Endothelial cell of umbilical vein (primary cell): ENCODE measurements around the gene BCS1L.
A peak's percentile ranks its signal among the peaks of the same experiment; 100 is the strongest.

Experiments used
- EZH2 ChIP-seq: IDR thresholded peaks from 2 replicates; pipeline ENCODE4 v1.6.1; 2012; ENCODE audit warnings: borderline replicate concordance, low read depth, mild to moderate bottlenecking, moderate library complexity, low read length, inconsistent platforms; ENCODE audit not compliant: severe bottlenecking
- GATA2 ChIP-seq: IDR thresholded peaks from 2 replicates; pipeline ENCODE4 v1.7.0; 2011; ENCODE audit warnings: low read depth, mild to moderate bottlenecking, moderate library complexity, mixed read lengths, low read length; ENCODE audit not compliant: insufficient read length, insufficient read depth
- JUN ChIP-seq: IDR thresholded peaks from 2 replicates; pipeline ENCODE4 v1.6.1; 2011; ENCODE audit warnings: borderline replicate concordance, low read depth; ENCODE audit not compliant: insufficient read length, insufficient read depth
- POLR2A ChIP-seq: IDR thresholded peaks from 2 replicates; pipeline ENCODE4 v1.6.1; 2012; ENCODE audit warnings: low read depth, mild to moderate bottlenecking, control low read depth, low read length
- POLR2AphosphoS5 ChIP-seq: IDR thresholded peaks from 2 replicates; pipeline ENCODE4 v1.6.1; 2012; ENCODE audit warnings: low read depth, mild to moderate bottlenecking, control low read depth, low read length, moderate library complexity; ENCODE audit not compliant: insufficient read depth
- TF ChIP-seq, protein P1 (sequence below), 2 donors: IDR thresholded peaks; 1 replicate in 1 of 2; 2 replicates in 1 of 2; pipeline ENCODE4 v1.5.1; 2011; ENCODE audit warnings: low read length in 2 of 2, mild to moderate bottlenecking in 2 of 2, moderate library complexity in 2 of 2, control low read depth in 1 of 2, inconsistent platforms in 1 of 2, low read depth in 1 of 2; ENCODE audit not compliant: insufficient read depth in 1 of 2; ENCODE audit errors: extremely low read depth in 1 of 2
- TF ChIP-seq, protein P2 (sequence below): IDR thresholded peaks from 2 replicates; pipeline ENCODE4 v1.6.1; 2011; ENCODE audit not compliant: insufficient read depth, insufficient read length

- TF ChIP-seq, protein P1, sequence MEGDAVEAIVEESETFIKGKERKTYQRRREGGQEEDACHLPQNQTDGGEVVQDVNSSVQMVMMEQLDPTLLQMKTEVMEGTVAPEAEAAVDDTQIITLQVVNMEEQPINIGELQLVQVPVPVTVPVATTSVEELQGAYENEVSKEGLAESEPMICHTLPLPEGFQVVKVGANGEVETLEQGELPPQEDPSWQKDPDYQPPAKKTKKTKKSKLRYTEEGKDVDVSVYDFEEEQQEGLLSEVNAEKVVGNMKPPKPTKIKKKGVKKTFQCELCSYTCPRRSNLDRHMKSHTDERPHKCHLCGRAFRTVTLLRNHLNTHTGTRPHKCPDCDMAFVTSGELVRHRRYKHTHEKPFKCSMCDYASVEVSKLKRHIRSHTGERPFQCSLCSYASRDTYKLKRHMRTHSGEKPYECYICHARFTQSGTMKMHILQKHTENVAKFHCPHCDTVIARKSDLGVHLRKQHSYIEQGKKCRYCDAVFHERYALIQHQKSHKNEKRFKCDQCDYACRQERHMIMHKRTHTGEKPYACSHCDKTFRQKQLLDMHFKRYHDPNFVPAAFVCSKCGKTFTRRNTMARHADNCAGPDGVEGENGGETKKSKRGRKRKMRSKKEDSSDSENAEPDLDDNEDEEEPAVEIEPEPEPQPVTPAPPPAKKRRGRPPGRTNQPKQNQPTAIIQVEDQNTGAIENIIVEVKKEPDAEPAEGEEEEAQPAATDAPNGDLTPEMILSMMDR (IDR thresholded peaks at IDR 0.05; ENCODE audit: extremely low read depth in 1 of 2, insufficient read depth in 1 of 2, low read depth in 1 of 2, low read length in 2 of 2) = no peak
- TF ChIP-seq POLR2AphosphoS5 = peak; percentile 15
- TF ChIP-seq, protein P2, sequence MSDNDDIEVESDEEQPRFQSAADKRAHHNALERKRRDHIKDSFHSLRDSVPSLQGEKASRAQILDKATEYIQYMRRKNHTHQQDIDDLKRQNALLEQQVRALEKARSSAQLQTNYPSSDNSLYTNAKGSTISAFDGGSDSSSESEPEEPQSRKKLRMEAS = no peak
- no peak for TF ChIP-seq EZH2
- TF ChIP-seq JUN = no peak
- no peak for TF ChIP-seq POLR2A
- TF ChIP-seq GATA2 = no peak
Measured at GRCh38 chr2:218642121-218642656, 17.3 kb upstream of the BCS1L start.
